SK-N-SH (cell line): ENCODE data around the gene RNASEH2B. TPM values are rescaled to one million over a fixed set of nuclear protein-coding genes. Genes with fewer than 3 reads are reported as not detected.

Experiments used
- CTCF ChIA-PET: fragments of 300-600, 350-600 bp; formaldehyde crosslinking; extraction: SDS; loops from one replicate; lab custom pipeline; 2021; lab: Yijun Ruan, JAX
- POLR2A ChIA-PET: fragments of 350-600 bp; sonication (Branson Sonifier 250); formaldehyde crosslinking; extraction: SDS; loops from one replicate; lab custom pipeline; 2020; ENCODE audit warnings: antibody characterized with exemption, inconsistent platforms; lab: Yijun Ruan, JAX
- DNase-seq: peaks from one replicate; pipeline ENCODE4 v3.0.0; 2012
- H2AFZ ChIP-seq: fragments of 200-600 bp; sonication (generic); 2 replicates; pipeline ENCODE4 v1.8.1; 2016; ENCODE audit warnings: antibody characterized with exemption, mild to moderate bottlenecking, low read depth
- H3F3A ChIP-seq: fragments of 200-600 bp; sonication (generic); replicated peaks from 2 replicates; pipeline ENCODE3; 2016; ENCODE audit warnings: antibody characterized with exemption, mild to moderate bottlenecking; ENCODE audit not compliant: insufficient read depth
- H3K27ac ChIP-seq, 2 experiments: fragments of 200-500 bp in 1 of 2; fragments of 200-600 bp in 1 of 2; sonication (Bioruptor generic) in 1 of 2; sonication (generic), shearing (Covaris generic) in 1 of 2; 2 replicates each; pipeline versions ENCODE4 v1.5.1 to v1.6.1; 2014 to 2016; ENCODE audit warnings: low read depth in 2 of 2, inconsistent platforms in 1 of 2, low read length in 1 of 2, mild to moderate bottlenecking in 1 of 2, mixed read lengths in 1 of 2
- H3K27me3 ChIP-seq: fragments of 200-600 bp; sonication (generic), shearing (Covaris generic); 2 replicates; pipeline ENCODE4 v1.6.1; 2016; ENCODE audit warnings: mixed run types; ENCODE audit not compliant: insufficient read depth
- H3K36me3 ChIP-seq, 2 experiments: fragments of 200-500 bp in 1 of 2; fragments of 200-600 bp in 1 of 2; sonication (Bioruptor generic) in 1 of 2; sonication (generic) in 1 of 2; replicated peaks in 1 of 2; 2 replicates each; pipeline versions ENCODE3 to v1.5.1; 2014 to 2016; ENCODE audit warnings: low read length in 1 of 2, mild to moderate bottlenecking in 1 of 2; ENCODE audit not compliant: insufficient read depth in 2 of 2, control insufficient read depth in 1 of 2
- H3K4me1 ChIP-seq, 2 experiments: fragments of 200-500 bp in 1 of 2; fragments of 200-600 bp in 1 of 2; sonication (Bioruptor generic) in 1 of 2; sonication (generic), shearing (Covaris generic) in 1 of 2; 2 replicates each; pipeline versions ENCODE4 v1.5.1 to v1.6.1; 2014 to 2016; ENCODE audit warnings: low read depth in 1 of 2, low read length in 1 of 2, mixed run types in 1 of 2; ENCODE audit not compliant: insufficient read depth in 2 of 2, control insufficient read depth in 1 of 2
- H3K4me2 ChIP-seq: fragments of 200-600 bp; sonication (generic), shearing (Covaris generic); 2 replicates; pipeline ENCODE4 v1.6.1; 2017; ENCODE audit warnings: mixed run types
- H3K4me3 ChIP-seq, 2 experiments: fragments of 200-500 bp in 1 of 2; fragments of 200-600 bp in 1 of 2; sonication (Bioruptor generic) in 1 of 2; sonication (generic), shearing (Covaris generic) in 1 of 2; 2 replicates each; pipeline versions ENCODE4 v1.5.1 to v1.8.1; 2014 to 2016; ENCODE audit warnings: low read depth in 2 of 2, inconsistent platforms in 1 of 2, low read length in 1 of 2, mild to moderate bottlenecking in 1 of 2, mixed read lengths in 1 of 2, moderate library complexity in 1 of 2
- H3K79me2 ChIP-seq: fragments of 200-600 bp; sonication (generic); 2 replicates; pipeline ENCODE4 v1.8.1; 2017; ENCODE audit warnings: mild to moderate bottlenecking; ENCODE audit not compliant: insufficient read depth
- H3K9ac ChIP-seq: fragments of 200-600 bp; sonication (generic); 2 replicates; pipeline ENCODE4 v1.6.1; 2017; ENCODE audit warnings: mixed run types
- H3K9me2 ChIP-seq: fragments of 200-600 bp; sonication (generic); 2 replicates; pipeline ENCODE4 v1.6.1; 2017; ENCODE audit warnings: mixed run types
- H3K9me3 ChIP-seq: fragments of 200-600 bp; sonication (generic); 2 replicates; pipeline ENCODE4 v1.6.1; 2017; ENCODE audit warnings: mixed run types, mild to moderate bottlenecking, moderate library complexity
- H4K20me1 ChIP-seq: fragments of 200-600 bp; sonication (generic); 2 replicates; pipeline ENCODE4 v1.6.1; 2017; ENCODE audit warnings: mild to moderate bottlenecking, mixed run types; ENCODE audit not compliant: insufficient read depth
- ELF1 ChIP-seq: IDR thresholded peaks from 2 replicates; pipeline ENCODE4 v1.4.0; 2012
- EZH2phosphoT487 ChIP-seq: fragments of 200-600 bp; sonication (generic); IDR thresholded peaks from 2 replicates; pipeline ENCODE4 v1.6.1; 2017; ENCODE audit warnings: low read depth, mixed run types, mild to moderate bottlenecking, antibody characterized with exemption, moderate library complexity, borderline replicate concordance
- FOSL2 ChIP-seq: IDR thresholded peaks from 2 replicates; pipeline ENCODE4 v1.4.0; 2012; ENCODE audit warnings: low read depth, mild to moderate bottlenecking, moderate library complexity, borderline replicate concordance
- FOXJ3 ChIP-seq: sonication (generic); formaldehyde crosslinking; IDR thresholded peaks from 2 replicates; pipeline ENCODE4 v1.5.1; 2020; ENCODE audit warnings: mild to moderate bottlenecking, missing genetic modification reagents
- GATA2 ChIP-seq: sonication (generic); formaldehyde crosslinking; IDR thresholded peaks from 2 replicates; pipeline ENCODE4 v1.5.0; 2020; ENCODE audit warnings: mild to moderate bottlenecking, missing genetic modification reagents
- MEF2A ChIP-seq: IDR thresholded peaks from 2 replicates; pipeline ENCODE4 v1.4.0; 2012; ENCODE audit warnings: low read depth, borderline replicate concordance
- NFIC ChIP-seq: IDR thresholded peaks from 2 replicates; pipeline ENCODE4 v1.4.0; 2012; ENCODE audit warnings: borderline replicate concordance
- TAF1 ChIP-seq: IDR thresholded peaks from 2 replicates; pipeline ENCODE4 v1.6.1; 2012; ENCODE audit warnings: low read depth, mild to moderate bottlenecking, low read length, moderate library complexity, borderline replicate concordance
- TCF12 ChIP-seq: IDR thresholded peaks from 2 replicates; pipeline ENCODE4 v1.4.0; 2012
- TEAD4 ChIP-seq: IDR thresholded peaks from 2 replicates; pipeline ENCODE4 v1.4.0; 2012; ENCODE audit warnings: mild to moderate bottlenecking, borderline replicate concordance; ENCODE audit not compliant: insufficient read depth
- YY1 ChIP-seq: IDR thresholded peaks from 2 replicates; pipeline ENCODE4 v1.4.0; 2012; ENCODE audit warnings: low read depth, mild to moderate bottlenecking
- WGBS: methylation state at CpG from one replicate; pipeline ENCODE4 v1.1.6; 2017; ENCODE audit warnings: low lambda C conversion rate; 5-methylcytosine and 5-hydroxymethylcytosine counted together
- polyA plus RNA-seq, 3 experiments: library from polyadenylated mRNA; depleted of rRNA; stranded (reverse); fragments of >200 nt; gene quantifications; 2 replicates each; pipeline ENCODE4 v1.2.3, GENCODE V29; 2012
- TF ChIP-seq, protein P1 (sequence below): fragments of 150-350 bp; IDR thresholded peaks from 2 replicates; pipeline ENCODE4 v1.6.1; 2017; ENCODE audit warnings: antibody characterized with exemption, low read length, low read depth, borderline replicate concordance
- TF ChIP-seq, protein P2 (sequence below): IDR thresholded peaks from 2 replicates; pipeline ENCODE4; 2012
- TF ChIP-seq, protein P3 (sequence below): fragments of 150-350 bp; IDR thresholded peaks from 2 replicates; pipeline ENCODE4 v1.6.1; 2016; ENCODE audit warnings: mild to moderate bottlenecking, low read depth, low read length
- TF ChIP-seq, protein P4 (sequence below): IDR thresholded peaks from 2 replicates; pipeline ENCODE4 v1.4.0; 2012; ENCODE audit warnings: low read depth, borderline replicate concordance
- TF ChIP-seq, protein P5 (sequence below): IDR thresholded peaks from 2 replicates; pipeline ENCODE4 v1.6.1; 2012; ENCODE audit warnings: mild to moderate bottlenecking, low read depth, low read length, moderate library complexity

Gene RNASEH2B
- polyA plus RNA-seq, 1 of the 3 experiments (the other 2 are of a cell fraction), result 13.0 TPM

DNA sequence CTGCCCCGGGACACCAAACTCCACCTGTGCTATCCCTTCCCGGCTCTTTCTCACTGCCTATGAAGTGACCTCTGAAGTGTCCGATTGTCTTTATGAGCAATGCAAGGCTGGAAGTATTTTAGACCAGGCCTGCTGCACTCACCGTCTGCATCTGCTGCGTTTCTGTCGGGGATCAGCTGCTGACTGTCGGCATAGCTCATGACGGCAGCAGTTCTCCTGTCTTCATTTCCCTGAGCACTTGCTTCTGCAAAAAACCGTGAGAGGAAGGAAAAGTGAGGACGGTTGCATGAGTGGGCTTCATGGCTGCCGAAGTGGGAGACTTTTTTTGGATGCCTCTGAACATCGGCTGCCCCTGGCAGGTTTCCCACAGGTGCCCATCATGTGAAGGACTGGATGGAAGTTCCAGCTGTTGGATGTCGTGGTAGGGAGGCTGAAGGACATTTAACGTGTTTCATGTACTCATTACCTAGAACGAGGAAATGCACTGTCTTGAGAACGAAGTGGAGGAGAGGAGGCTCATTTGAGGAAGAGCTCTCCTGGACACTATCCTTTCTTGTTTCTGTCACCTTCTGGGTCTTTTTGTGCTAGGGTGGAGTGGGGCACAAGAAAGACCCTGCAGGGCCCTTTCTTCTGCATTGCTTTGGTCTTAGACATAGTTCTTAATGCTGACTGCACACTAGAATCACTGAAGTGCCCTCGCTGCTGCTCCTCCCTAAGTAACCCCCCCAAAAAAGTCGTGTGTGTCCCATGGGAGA is 94.7 kb downstream of the RNASEH2B start:
- Histone ChIP-seq H3K4me2 (no peak overlapping the region), H3K27ac (no peak overlapping the region), H3K9ac (no peak overlapping the region), H2AFZ (no peak overlapping the region), H3F3A (no peaks in the 10 kb centered on the region)
- ChIA-PET CTCF (interaction anchor here (1.3 kb wide), 1 partner anchor 10 kb away, joined by 3 read pairs; no protein-coding TSS in a partner anchor), POLR2A (no interaction called here)
- 69% methylated on average over 18 of the region's 18 CpGs for WGBS
- TF ChIP-seq ELF1 (no peak), FOSL2 (no peak), TAF1 (no peak), NFIC (no peak), TEAD4 (no peak), FOXJ3 (no peak), TCF12 (no peak), EZH2phosphoT487 (no peak)
- TF ChIP-seq, protein P1, sequence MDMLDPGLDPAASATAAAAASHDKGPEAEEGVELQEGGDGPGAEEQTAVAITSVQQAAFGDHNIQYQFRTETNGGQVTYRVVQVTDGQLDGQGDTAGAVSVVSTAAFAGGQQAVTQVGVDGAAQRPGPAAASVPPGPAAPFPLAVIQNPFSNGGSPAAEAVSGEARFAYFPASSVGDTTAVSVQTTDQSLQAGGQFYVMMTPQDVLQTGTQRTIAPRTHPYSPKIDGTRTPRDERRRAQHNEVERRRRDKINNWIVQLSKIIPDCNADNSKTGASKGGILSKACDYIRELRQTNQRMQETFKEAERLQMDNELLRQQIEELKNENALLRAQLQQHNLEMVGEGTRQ, result no peak
- TF ChIP-seq, protein P2, sequence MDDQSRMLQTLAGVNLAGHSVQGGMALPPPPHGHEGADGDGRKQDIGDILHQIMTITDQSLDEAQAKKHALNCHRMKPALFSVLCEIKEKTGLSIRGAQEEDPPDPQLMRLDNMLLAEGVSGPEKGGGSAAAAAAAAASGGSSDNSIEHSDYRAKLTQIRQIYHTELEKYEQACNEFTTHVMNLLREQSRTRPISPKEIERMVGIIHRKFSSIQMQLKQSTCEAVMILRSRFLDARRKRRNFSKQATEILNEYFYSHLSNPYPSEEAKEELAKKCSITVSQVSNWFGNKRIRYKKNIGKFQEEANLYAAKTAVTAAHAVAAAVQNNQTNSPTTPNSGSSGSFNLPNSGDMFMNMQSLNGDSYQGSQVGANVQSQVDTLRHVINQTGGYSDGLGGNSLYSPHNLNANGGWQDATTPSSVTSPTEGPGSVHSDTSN, result no peak
- TF ChIP-seq, all 33 proteins: peak for 0
- Histone ChIP-seq H3K36me3 (no peaks in the 10 kb centered on the region), H3K9me2 (no peaks in the 10 kb centered on the region), H3K4me1 (no peaks in the 10 kb centered on the region; a peak in 1 of 4 replicates), H3K4me3 (no peak overlapping the region), H3K9me3 (no peaks in the 10 kb centered on the region), H3K79me2 (no peaks in the 10 kb centered on the region), H4K20me1 (no peaks in the 10 kb centered on the region), H3K27me3 (no peaks in the 10 kb centered on the region; the same call in 1 of the 2 replicates)
- no peak for DNase-seq

DNA sequence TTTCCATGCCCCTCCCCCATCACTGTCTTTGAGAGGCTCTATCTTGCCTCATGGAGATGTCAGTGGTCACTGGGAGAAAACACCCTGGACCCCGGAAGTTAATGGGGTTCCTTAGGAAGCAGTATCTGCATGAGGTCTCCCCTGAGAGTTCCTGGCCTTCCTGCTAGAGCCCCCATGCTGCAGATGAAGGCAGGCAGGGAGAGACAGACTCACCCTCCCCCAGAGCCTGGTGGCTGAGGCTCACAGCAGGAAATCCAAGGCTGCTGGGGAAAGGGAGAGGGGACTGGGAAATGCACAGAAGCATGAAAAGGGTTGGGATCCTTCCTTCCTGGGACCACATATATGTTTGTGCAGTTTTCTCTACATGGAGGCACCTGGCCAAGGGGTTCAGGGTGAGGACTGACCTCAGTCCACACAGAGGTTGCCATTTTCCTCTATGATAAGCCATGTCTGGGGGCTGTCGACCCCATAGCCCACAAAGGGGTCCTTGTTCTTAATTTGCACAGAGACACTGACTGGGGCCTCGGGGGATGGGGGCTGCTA is 95.4 kb downstream of the RNASEH2B start:
- Histone ChIP-seq H3K36me3 (no peaks in the 10 kb centered on the region), H3K27ac (no peak overlapping the region), H3K9me3 (no peaks in the 10 kb centered on the region), H3F3A (no peaks in the 10 kb centered on the region), H3K9me2 (no peaks in the 10 kb centered on the region), H3K4me1 (no peaks in the 10 kb centered on the region; a peak in 1 of 4 replicates), H2AFZ (no peak overlapping the region), H3K27me3 (no peaks in the 10 kb centered on the region; the same call in 1 of the 2 replicates), H4K20me1 (no peaks in the 10 kb centered on the region), H3K4me2 (no peak overlapping the region), H3K79me2 (no peaks in the 10 kb centered on the region), H3K4me3 (no peak overlapping the region), H3K9ac (no peak overlapping the region)
- 15% methylated on average over 3 of the region's 3 CpGs for WGBS
- no peak for DNase-seq
- ChIA-PET CTCF (no interaction called here), POLR2A (no interaction called here)
- TF ChIP-seq YY1 (no peak), MEF2A (no peak), ELF1 (no peak), GATA2 (no peak)
- TF ChIP-seq, protein P2, result no peak
- TF ChIP-seq, protein P3, sequence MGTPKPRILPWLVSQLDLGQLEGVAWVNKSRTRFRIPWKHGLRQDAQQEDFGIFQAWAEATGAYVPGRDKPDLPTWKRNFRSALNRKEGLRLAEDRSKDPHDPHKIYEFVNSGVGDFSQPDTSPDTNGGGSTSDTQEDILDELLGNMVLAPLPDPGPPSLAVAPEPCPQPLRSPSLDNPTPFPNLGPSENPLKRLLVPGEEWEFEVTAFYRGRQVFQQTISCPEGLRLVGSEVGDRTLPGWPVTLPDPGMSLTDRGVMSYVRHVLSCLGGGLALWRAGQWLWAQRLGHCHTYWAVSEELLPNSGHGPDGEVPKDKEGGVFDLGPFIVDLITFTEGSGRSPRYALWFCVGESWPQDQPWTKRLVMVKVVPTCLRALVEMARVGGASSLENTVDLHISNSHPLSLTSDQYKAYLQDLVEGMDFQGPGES, result no peak
- TF ChIP-seq, protein P4, sequence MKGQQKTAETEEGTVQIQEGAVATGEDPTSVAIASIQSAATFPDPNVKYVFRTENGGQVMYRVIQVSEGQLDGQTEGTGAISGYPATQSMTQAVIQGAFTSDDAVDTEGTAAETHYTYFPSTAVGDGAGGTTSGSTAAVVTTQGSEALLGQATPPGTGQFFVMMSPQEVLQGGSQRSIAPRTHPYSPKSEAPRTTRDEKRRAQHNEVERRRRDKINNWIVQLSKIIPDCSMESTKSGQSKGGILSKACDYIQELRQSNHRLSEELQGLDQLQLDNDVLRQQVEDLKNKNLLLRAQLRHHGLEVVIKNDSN, result no peak
- TF ChIP-seq, protein P5, sequence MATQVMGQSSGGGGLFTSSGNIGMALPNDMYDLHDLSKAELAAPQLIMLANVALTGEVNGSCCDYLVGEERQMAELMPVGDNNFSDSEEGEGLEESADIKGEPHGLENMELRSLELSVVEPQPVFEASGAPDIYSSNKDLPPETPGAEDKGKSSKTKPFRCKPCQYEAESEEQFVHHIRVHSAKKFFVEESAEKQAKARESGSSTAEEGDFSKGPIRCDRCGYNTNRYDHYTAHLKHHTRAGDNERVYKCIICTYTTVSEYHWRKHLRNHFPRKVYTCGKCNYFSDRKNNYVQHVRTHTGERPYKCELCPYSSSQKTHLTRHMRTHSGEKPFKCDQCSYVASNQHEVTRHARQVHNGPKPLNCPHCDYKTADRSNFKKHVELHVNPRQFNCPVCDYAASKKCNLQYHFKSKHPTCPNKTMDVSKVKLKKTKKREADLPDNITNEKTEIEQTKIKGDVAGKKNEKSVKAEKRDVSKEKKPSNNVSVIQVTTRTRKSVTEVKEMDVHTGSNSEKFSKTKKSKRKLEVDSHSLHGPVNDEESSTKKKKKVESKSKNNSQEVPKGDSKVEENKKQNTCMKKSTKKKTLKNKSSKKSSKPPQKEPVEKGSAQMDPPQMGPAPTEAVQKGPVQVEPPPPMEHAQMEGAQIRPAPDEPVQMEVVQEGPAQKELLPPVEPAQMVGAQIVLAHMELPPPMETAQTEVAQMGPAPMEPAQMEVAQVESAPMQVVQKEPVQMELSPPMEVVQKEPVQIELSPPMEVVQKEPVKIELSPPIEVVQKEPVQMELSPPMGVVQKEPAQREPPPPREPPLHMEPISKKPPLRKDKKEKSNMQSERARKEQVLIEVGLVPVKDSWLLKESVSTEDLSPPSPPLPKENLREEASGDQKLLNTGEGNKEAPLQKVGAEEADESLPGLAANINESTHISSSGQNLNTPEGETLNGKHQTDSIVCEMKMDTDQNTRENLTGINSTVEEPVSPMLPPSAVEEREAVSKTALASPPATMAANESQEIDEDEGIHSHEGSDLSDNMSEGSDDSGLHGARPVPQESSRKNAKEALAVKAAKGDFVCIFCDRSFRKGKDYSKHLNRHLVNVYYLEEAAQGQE, result no peak
